HCT116 (cell line): Measurements from ENCODE around the gene RXFP4.

Source experiments
- EGR1 ChIP-seq: IDR thresholded peaks from 2 replicates; pipeline ENCODE4 v1.6.1; 2012; ENCODE audit warnings: low read depth
- EZH2phosphoT487 ChIP-seq: fragments of 200-600 bp; IDR thresholded peaks from 2 replicates; pipeline ENCODE4 v1.6.1; 2018; ENCODE audit warnings: antibody characterized with exemption, borderline replicate concordance
- JUND ChIP-seq: IDR thresholded peaks from 2 replicates; pipeline ENCODE4 v1.6.1; 2012
- YY1 ChIP-seq: IDR thresholded peaks from 2 replicates; pipeline ENCODE4 v1.6.1; 2011; ENCODE audit warnings: low read length, low read depth, moderate library complexity, mild to moderate bottlenecking; ENCODE audit not compliant: insufficient replicate concordance; ENCODE audit errors: extremely low read depth
- TF ChIP-seq, protein P1 (sequence below), 3 experiments: fragments of 200-600 bp in 1 of 3; sonication (generic) in 1 of 3; IDR thresholded peaks in 2 of 3; conservative IDR thresholded peaks in 1 of 3; 2 replicates each; pipeline ENCODE4 v1.5.1; 2012 to 2017; ENCODE audit warnings: low read depth in 2 of 3, low read length in 2 of 3, antibody characterized with exemption in 1 of 3, borderline replicate concordance in 1 of 3, control low read depth in 1 of 3, mild to moderate bottlenecking in 1 of 3, mixed read lengths in 1 of 3, mixed run types in 1 of 3, moderate library complexity in 1 of 3; ENCODE audit not compliant: insufficient read depth in 1 of 3
- TF ChIP-seq, protein P2 (sequence below): IDR thresholded peaks from 2 replicates; pipeline ENCODE4 v1.6.1; 2012; ENCODE audit warnings: low read depth

- TF ChIP-seq JUND (no peak), YY1 (no peak), EGR1 (no peak), EZH2phosphoT487 (no peak)
- TF ChIP-seq, protein P1, sequence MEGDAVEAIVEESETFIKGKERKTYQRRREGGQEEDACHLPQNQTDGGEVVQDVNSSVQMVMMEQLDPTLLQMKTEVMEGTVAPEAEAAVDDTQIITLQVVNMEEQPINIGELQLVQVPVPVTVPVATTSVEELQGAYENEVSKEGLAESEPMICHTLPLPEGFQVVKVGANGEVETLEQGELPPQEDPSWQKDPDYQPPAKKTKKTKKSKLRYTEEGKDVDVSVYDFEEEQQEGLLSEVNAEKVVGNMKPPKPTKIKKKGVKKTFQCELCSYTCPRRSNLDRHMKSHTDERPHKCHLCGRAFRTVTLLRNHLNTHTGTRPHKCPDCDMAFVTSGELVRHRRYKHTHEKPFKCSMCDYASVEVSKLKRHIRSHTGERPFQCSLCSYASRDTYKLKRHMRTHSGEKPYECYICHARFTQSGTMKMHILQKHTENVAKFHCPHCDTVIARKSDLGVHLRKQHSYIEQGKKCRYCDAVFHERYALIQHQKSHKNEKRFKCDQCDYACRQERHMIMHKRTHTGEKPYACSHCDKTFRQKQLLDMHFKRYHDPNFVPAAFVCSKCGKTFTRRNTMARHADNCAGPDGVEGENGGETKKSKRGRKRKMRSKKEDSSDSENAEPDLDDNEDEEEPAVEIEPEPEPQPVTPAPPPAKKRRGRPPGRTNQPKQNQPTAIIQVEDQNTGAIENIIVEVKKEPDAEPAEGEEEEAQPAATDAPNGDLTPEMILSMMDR (IDR thresholded peaks at IDR 0.05 in 2 of 3, conservative IDR thresholded peaks at IDR 0.05 in 1 of 3; ENCODE audit: borderline replicate concordance in 1 of 3, insufficient read depth in 1 of 3, low read depth in 2 of 3, low read length in 2 of 3): no peak
- TF ChIP-seq, protein P2, sequence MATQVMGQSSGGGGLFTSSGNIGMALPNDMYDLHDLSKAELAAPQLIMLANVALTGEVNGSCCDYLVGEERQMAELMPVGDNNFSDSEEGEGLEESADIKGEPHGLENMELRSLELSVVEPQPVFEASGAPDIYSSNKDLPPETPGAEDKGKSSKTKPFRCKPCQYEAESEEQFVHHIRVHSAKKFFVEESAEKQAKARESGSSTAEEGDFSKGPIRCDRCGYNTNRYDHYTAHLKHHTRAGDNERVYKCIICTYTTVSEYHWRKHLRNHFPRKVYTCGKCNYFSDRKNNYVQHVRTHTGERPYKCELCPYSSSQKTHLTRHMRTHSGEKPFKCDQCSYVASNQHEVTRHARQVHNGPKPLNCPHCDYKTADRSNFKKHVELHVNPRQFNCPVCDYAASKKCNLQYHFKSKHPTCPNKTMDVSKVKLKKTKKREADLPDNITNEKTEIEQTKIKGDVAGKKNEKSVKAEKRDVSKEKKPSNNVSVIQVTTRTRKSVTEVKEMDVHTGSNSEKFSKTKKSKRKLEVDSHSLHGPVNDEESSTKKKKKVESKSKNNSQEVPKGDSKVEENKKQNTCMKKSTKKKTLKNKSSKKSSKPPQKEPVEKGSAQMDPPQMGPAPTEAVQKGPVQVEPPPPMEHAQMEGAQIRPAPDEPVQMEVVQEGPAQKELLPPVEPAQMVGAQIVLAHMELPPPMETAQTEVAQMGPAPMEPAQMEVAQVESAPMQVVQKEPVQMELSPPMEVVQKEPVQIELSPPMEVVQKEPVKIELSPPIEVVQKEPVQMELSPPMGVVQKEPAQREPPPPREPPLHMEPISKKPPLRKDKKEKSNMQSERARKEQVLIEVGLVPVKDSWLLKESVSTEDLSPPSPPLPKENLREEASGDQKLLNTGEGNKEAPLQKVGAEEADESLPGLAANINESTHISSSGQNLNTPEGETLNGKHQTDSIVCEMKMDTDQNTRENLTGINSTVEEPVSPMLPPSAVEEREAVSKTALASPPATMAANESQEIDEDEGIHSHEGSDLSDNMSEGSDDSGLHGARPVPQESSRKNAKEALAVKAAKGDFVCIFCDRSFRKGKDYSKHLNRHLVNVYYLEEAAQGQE: no peak
Measured at GRCh38 chr1:155970531-155971167, 29.2 kb downstream of the RXFP4 start.
